Spleen (tissue), 11 donors: ENCODE measurements around the gene PVR. TPM values are rescaled to one million over a fixed set of nuclear protein-coding genes. Genes with fewer than 3 reads are reported as not detected.
A peak's percentile ranks its signal among the peaks of the same experiment; 100 is the strongest.

Experiments
- DNase-seq: peaks from one replicate; pipeline ENCODE4 v3.0.0-alpha.2; 2020
- H3K27ac ChIP-seq, 8 donors: fragments of 200-600 bp; sonication (generic) in 7 of 8; 1 replicate in 4 of 8; 2 replicates in 4 of 8; pipeline versions ENCODE4 v1.5.0 to v1.8.0; 2016 to 2021; ENCODE audit warnings: inconsistent platforms in 4 of 8, mild to moderate bottlenecking in 4 of 8, moderate library complexity in 1 of 8
- H3K27me3 ChIP-seq, 7 donors: fragments of 200-600 bp; sonication (generic) in 6 of 7; replicated peaks in 1 of 7; 1 replicate in 4 of 7; 2 replicates in 3 of 7; pipeline versions ENCODE4 v1.5.0 to v1.8.0; 2016 to 2021; ENCODE audit warnings: inconsistent platforms in 3 of 7, mild to moderate bottlenecking in 1 of 7
- H3K36me3 ChIP-seq, 6 donors: fragments of 200-600 bp; sonication (generic) in 5 of 6; 1 replicate in 4 of 6; 2 replicates in 2 of 6; pipeline versions ENCODE4 v1.5.0 to v1.8.0; 2016 to 2021; ENCODE audit warnings: inconsistent platforms in 2 of 6
- H3K4me1 ChIP-seq, 6 donors: fragments of 200-600 bp; sonication (generic) in 5 of 6; 1 replicate in 3 of 6; 2 replicates in 3 of 6; pipeline versions ENCODE4 v1.5.0 to v1.8.0; 2016 to 2021; ENCODE audit warnings: inconsistent platforms in 3 of 6
- H3K4me3 ChIP-seq, 8 donors: fragments of 200-600 bp; sonication (generic) in 7 of 8; 1 replicate in 4 of 8; 2 replicates in 4 of 8; pipeline versions ENCODE4 v1.5.0 to v1.8.0; 2016 to 2021; ENCODE audit warnings: inconsistent platforms in 4 of 8, mild to moderate bottlenecking in 4 of 8, moderate library complexity in 2 of 8
- H3K9me3 ChIP-seq, 8 donors: fragments of 200-600 bp; sonication (generic) in 7 of 8; 1 replicate in 4 of 8; 2 replicates in 4 of 8; pipeline versions ENCODE4 v1.5.0 to v1.8.0; 2016 to 2021; ENCODE audit warnings: inconsistent platforms in 4 of 8
- CTCF ChIP-seq, 11 experiments: fragments of 200-600 bp in 7 of 11; fragments of 450-650 bp in 4 of 11; sonication (generic) in 4 of 11; IDR thresholded peaks in 8 of 11; conservative IDR thresholded peaks in 3 of 11; 1 replicate in 7 of 11; 2 replicates in 4 of 11; pipeline versions ENCODE4 v1.4.0 to v1.8.0; 2016 to 2021; ENCODE audit warnings: antibody characterized with exemption in 11 of 11, inconsistent platforms in 4 of 11, mild to moderate bottlenecking in 1 of 11
- POLR2A ChIP-seq, 3 donors: fragments of 450-650 bp; IDR thresholded peaks; one replicate each; pipeline ENCODE4 v1.5.1; 2017; ENCODE audit warnings: antibody characterized with exemption in 3 of 3, mild to moderate bottlenecking in 1 of 3
- POLR2AphosphoS5 ChIP-seq, 3 donors: sonication (generic); formaldehyde crosslinking; IDR thresholded peaks; one replicate each; pipeline ENCODE4 v1.5.1; 2017; ENCODE audit warnings: antibody characterized with exemption in 3 of 3
- WGBS, 5 donors: extraction: QIAGEN DNeasy Blood & Tissue Kit in 3 of 5; methylation state at CpG; one replicate each; pipeline versions ENCODE4 v1.1.5 to v1.1.7; 2013 to 2018; 5-methylcytosine and 5-hydroxymethylcytosine counted together
- intact Hi-C: fragments of 100-400 bp; cut with DNase I; formaldehyde crosslinking; loops from one replicate; pipeline ENCODE4 v1.15.0; 2023; ENCODE audit warnings: low total_unique reads
- polyA plus RNA-seq, 3 donors: library from polyadenylated mRNA; stranded (reverse); fragments of 200-250 nt; gene quantifications; one replicate each; pipeline ENCODE4 v1.2.1, GENCODE V29; 2013
- total RNA-seq, 7 donors: library from RNA; depleted of rRNA in 3 of 7; stranded (reverse); fragments of >200 nt in 3 of 7; fragmentation: NEBNext Ultra II Directional in 4 of 7; extraction: Animal tissue kit (Norgen Biotek cat#: 25700) in 4 of 7; gene quantifications; one replicate each; pipeline versions ENCODE4 v1.1.0 to v1.2.1, GENCODE V29; 2016 to 2021
- donor health status: healthy with polysubstance abuse.
- donor health status: DM: no; HTN: no; CAD: no; lungs with moderate emphysema.
- donor health status: DM: no; HTN: no; CAD: no.
- donor health status: Bipolar disorder and iron deficiency.
- donor health status: healthy.
- donor health status: DM: no; HTN: no; CAD: no.
- donor health status: DM: yes; HTN: yes; CAD: no.

Gene PVR
- total and polyA plus RNA-seq, 10 donors, result 2.0 to 18.4 (median 12.8) TPM

- WGBS, 5 donors, result 28 to 39% (median 33%) methylated on average over 24 to 25 of the region's 25 CpGs
- DNase-seq, result no peak
- peaks cover 3 to 82% (median 51%) of the 10 kb centered on the region in 6 donors for H3K4me1 ChIP-seq
- no peaks in the 10 kb centered on the region for H3K36me3 ChIP-seq
- peak overlapping the region in 7 of 8 donors; percentile 41 to 83 (median 64) for H3K27ac ChIP-seq
- no peak for TF ChIP-seq CTCF (IDR thresholded peaks at IDR 0.05 in 8 of 11, conservative IDR thresholded peaks at IDR 0.05 in 3 of 11)
- TF ChIP-seq POLR2AphosphoS5 (IDR thresholded peaks at IDR 0.05), result peak in 2 of 3 donors; percentile 19 to 77
- intact Hi-C loops, result no loop called here
- peak overlapping the region in 1 of 8 donors; percentile 24 for H3K4me3 ChIP-seq
- no peaks in the 10 kb centered on the region for H3K9me3 ChIP-seq
- peaks cover 0 to 8% (median 0%) of the 10 kb centered on the region in 7 donors for H3K27me3 ChIP-seq
Observed at GRCh38 chr19:44684892-44685863, 41.5 kb downstream of the PVR start.

GRCh38 chr19:44685877-44686276, 42.2 kb downstream of the PVR start:
- no peaks in the 10 kb centered on the region for H3K36me3 ChIP-seq
- H3K4me3 ChIP-seq, result peak overlapping the region in 1 of 8 donors; percentile 12
- H3K27ac ChIP-seq, result peak overlapping the region in 6 of 8 donors; percentile 11 to 83 (median 70)
- no peak for TF ChIP-seq CTCF (IDR thresholded peaks at IDR 0.05 in 8 of 11, conservative IDR thresholded peaks at IDR 0.05 in 3 of 11)
- no peak for TF ChIP-seq POLR2A (IDR thresholded peaks at IDR 0.05)
- TF ChIP-seq POLR2AphosphoS5 (IDR thresholded peaks at IDR 0.05), result no peak
- intact Hi-C loops, result no loop called here
- H3K9me3 ChIP-seq, result no peaks in the 10 kb centered on the region
- peaks cover 3 to 89% (median 52%) of the 10 kb centered on the region in 6 donors for H3K4me1 ChIP-seq
- WGBS, 5 donors, result 31 to 49% (median 37%) methylated on average over 4 of the region's 4 CpGs
- DNase-seq, result no peak
- H3K27me3 ChIP-seq, result peaks cover 0 to 8% (median 0%) of the 10 kb centered on the region in 7 donors

- Histone ChIP-seq H3K9me3 (no peaks in the 10 kb centered on the region), H3K27me3 (peaks cover 0 to 8% (median 0%) of the 10 kb centered on the region in 7 donors), H3K36me3 (no peaks in the 10 kb centered on the region), H3K4me3 (no peak overlapping the region), H3K27ac (peak overlapping the region in 2 of 8 donors; percentile 75 to 83), H3K4me1 (peaks cover 11 to 99% (median 61%) of the 10 kb centered on the region in 6 donors)
- 85 to 88% (median 87%) methylated on average over 4 of the region's 4 CpGs for WGBS, 5 donors
- TF ChIP-seq POLR2A (IDR thresholded peaks at IDR 0.05) (no peak), POLR2AphosphoS5 (IDR thresholded peaks at IDR 0.05) (no peak)
- no peak for DNase-seq
- intact Hi-C loops, result no loop called here
Observed at GRCh38 chr19:44686896-44687295, 43.2 kb downstream of the PVR start.

DNA sequence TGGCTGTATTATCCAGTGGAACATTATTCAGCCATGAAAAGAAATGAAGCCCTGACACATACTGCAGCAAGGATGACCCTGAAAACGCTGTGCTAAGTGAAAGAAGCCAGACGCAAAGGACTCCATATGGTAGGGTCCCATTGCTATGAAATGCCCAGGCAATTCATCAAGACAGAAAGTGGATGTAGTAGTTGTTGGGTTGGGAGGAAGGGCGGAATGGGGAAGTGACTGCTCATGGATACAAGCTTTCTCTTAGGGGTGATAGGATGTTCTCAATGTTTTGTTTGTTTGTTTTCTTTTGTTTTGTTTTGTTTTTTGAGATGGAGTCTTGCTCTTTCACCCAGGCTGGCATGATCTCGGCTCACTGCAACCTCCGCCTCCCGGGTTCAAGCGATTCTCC, 44.2 kb downstream of the PVR start:
- WGBS, 5 donors, result 77 to 90% (median 86%) methylated on average over 7 of the region's 7 CpGs
- intact Hi-C loops, result no loop called here
- peaks cover 21 to 100% (median 69%) of the 10 kb centered on the region in 6 donors for H3K4me1 ChIP-seq

More for the DNA sequence above, 44.2 kb downstream of the PVR start:
- TF ChIP-seq POLR2AphosphoS5 (IDR thresholded peaks at IDR 0.05) (no peak), POLR2A (IDR thresholded peaks at IDR 0.05) (no peak), CTCF (IDR thresholded peaks at IDR 0.05 in 8 of 11, conservative IDR thresholded peaks at IDR 0.05 in 3 of 11) (no peak)
- Histone ChIP-seq H3K36me3 (no peaks in the 10 kb centered on the region), H3K4me3 (no peak overlapping the region), H3K27me3 (peaks cover 0 to 8% (median 0%) of the 10 kb centered on the region in 7 donors), H3K27ac (peak overlapping the region in 1 of 8 donors; percentile 16), H3K9me3 (no peaks in the 10 kb centered on the region)
- DNase-seq, result no peak
